IMR-90 (cell line): Measurements from ENCODE around the gene AGO1.

Experiments
- CEBPB ChIP-seq: IDR thresholded peaks from 2 replicates; pipeline ENCODE4 v1.6.1; 2012; ENCODE audit warnings: low read depth, low read length, improper control_type of control experiment
- ELK1 ChIP-seq: fragments of 150-350 bp; IDR thresholded peaks from 2 replicates; pipeline ENCODE4 v1.6.1; 2016; ENCODE audit warnings: low read depth, mild to moderate bottlenecking, low read length, moderate library complexity, borderline replicate concordance
- POLR2A ChIP-seq: IDR thresholded peaks from 2 replicates; pipeline ENCODE4 v1.6.1; 2012; ENCODE audit warnings: mild to moderate bottlenecking, low read depth, low read length
- TF ChIP-seq, protein P1 (sequence below): conservative IDR thresholded peaks from 2 replicates; pipeline ENCODE4 v1.5.1; 2012; ENCODE audit warnings: mild to moderate bottlenecking, low read depth, low read length, improper control_type of control experiment

DNA sequence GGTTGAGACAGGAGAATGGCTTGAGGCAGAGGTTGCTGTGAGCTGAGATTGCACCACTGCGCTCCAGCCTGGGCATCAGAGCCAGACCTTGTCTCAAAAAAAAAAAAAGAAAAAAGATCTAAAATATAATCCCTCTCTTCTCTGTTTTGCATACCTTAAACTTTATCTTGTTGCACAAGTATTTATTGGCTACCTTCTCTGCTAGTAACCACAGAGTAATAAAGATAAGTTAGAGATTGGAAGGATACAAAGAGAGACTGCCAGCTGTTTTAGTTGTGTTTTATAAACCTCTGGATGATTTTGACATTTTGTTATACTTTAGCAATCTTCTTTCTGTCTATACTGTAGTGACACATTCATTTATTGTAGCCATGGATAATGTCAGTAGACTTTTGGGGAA lies 75.5 kb downstream of the AGO1 start:
- TF ChIP-seq, protein P1, sequence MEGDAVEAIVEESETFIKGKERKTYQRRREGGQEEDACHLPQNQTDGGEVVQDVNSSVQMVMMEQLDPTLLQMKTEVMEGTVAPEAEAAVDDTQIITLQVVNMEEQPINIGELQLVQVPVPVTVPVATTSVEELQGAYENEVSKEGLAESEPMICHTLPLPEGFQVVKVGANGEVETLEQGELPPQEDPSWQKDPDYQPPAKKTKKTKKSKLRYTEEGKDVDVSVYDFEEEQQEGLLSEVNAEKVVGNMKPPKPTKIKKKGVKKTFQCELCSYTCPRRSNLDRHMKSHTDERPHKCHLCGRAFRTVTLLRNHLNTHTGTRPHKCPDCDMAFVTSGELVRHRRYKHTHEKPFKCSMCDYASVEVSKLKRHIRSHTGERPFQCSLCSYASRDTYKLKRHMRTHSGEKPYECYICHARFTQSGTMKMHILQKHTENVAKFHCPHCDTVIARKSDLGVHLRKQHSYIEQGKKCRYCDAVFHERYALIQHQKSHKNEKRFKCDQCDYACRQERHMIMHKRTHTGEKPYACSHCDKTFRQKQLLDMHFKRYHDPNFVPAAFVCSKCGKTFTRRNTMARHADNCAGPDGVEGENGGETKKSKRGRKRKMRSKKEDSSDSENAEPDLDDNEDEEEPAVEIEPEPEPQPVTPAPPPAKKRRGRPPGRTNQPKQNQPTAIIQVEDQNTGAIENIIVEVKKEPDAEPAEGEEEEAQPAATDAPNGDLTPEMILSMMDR, result no peak
- no peak for TF ChIP-seq POLR2A
- no peak for TF ChIP-seq ELK1
- TF ChIP-seq CEBPB, result no peak
